ENCODE measurements around the gene IZUMO1. TPM values are rescaled to one million over a fixed set of nuclear protein-coding genes. Genes with fewer than 3 reads are reported as not detected.

Gene IZUMO1
- total and polyA plus RNA-seq, 2 of the 13 experiments (the other 11 are each of a cell fraction or from before 2014, with no cell fraction given) = 0.07 to 0.22 TPM

GRCh38 chr19:48742096-48742495 lies 4.6 kb downstream of the IZUMO1 start (continued):
- no peak for TF ChIP-seq ZNF577 (CRISPR knock-in tag; IDR thresholded peaks at IDR 0.05; ENCODE audit: borderline replicate concordance, low read depth)
- no peak for TF ChIP-seq ZNF414 (CRISPR knock-in tag; IDR thresholded peaks at IDR 0.05)
- TF ChIP-seq FLYWCH1 (CRISPR knock-in tag; IDR thresholded peaks at IDR 0.05) = no peak
- TF ChIP-seq MTF2 (CRISPR knock-in tag; IDR thresholded peaks at IDR 0.05; ENCODE audit: borderline replicate concordance) = no peak

- Histone ChIP-seq H2AFZ (ENCODE audit: low read length) (no peak overlapping the region), H3K4me1 (ENCODE audit: insufficient read depth, low read length) (peaks cover 52% of the 10 kb centered on the region), H3K9ac (ENCODE audit: insufficient read depth, low read depth, low read length) (no peak overlapping the region), H3K9me3 (ENCODE audit: low read length) (no peaks in the 10 kb centered on the region), H3K27me3 (ENCODE audit: control insufficient read depth in 1 of 2, insufficient read depth in 2 of 2, low read length in 2 of 2) (peaks cover 0 to 1% of the 10 kb centered on the region in 2 experiments; a peak in 1 of 5 replicates), H4K20me1 (ENCODE audit: insufficient read depth, low read length) (no peaks in the 10 kb centered on the region), H3K79me2 (ENCODE audit: insufficient read depth, low read length) (no peaks in the 10 kb centered on the region), H3K36me3 (replicated peaks in 1 of 2; ENCODE audit: control insufficient read depth in 1 of 2, insufficient read depth in 2 of 2, low read length in 2 of 2) (no peaks in the 10 kb centered on the region), H3K4me2 (ENCODE audit: low read depth, low read length) (peak overlapping the region; percentile 40; the same call in 1 of the 2 replicates), H3K4me3 (replicated peaks in 1 of 3; ENCODE audit: insufficient read depth in 1 of 3, low read depth in 2 of 3, low read length in 3 of 3) (peak overlapping the region in 1 of 3 experiments; percentile 30; a peak in 1 of 6 replicates), H3K27ac (ENCODE audit: extremely low read length, insufficient read depth, low read length) (no peak overlapping the region)
- intact Hi-C loops (cut with micrococcal nuclease; ENCODE audit: unreplicated experiment) (no loop called here), in situ Hi-C loops (cut with HindIII; ENCODE audit: extremely low pct_ligation_motif_present, low pct_unique_long_range_greater_than_20kb) (no loop called here)
- ChIA-PET CTCF (ENCODE audit: low intra/inter-chr PET ratio, low total read pairs) (no interaction called here), POLR2A (interaction anchor here (1.4 kb wide), 1 partner anchor 19 kb away, joined by 3 read pairs; no protein-coding TSS in a partner anchor)
- BruUV-seq (replicated peaks) = no TSS peak
- WGBS (ENCODE audit: low lambda C conversion rate) = 79% methylated on average over 20 of the region's 35 CpGs
- ATAC-seq (no peak), FAIRE-seq (no peak), DNase-seq (ENCODE audit: low spot score) (no peak)
- TF ChIP-seq ELF1 (CRISPR knock-in tag; IDR thresholded peaks at IDR 0.05) (peak; percentile 32; the same call in 1 of the 2 replicates), GFI1 (CRISPR knock-in tag; IDR thresholded peaks at IDR 0.05; ENCODE audit: borderline replicate concordance) (no peak), SIN3B (IDR thresholded peaks at IDR 0.05; ENCODE audit: low read length) (no peak), ELK4 (CRISPR knock-in tag; IDR thresholded peaks at IDR 0.05; ENCODE audit: borderline replicate concordance) (no peak), BORCS8-MEF2B (CRISPR knock-in tag; IDR thresholded peaks at IDR 0.05) (0 out of 2 replicates have a peak, but pooled peaks have one; percentile 24), ZNF326 (CRISPR knock-in tag; IDR thresholded peaks at IDR 0.05; ENCODE audit: borderline replicate concordance) (no peak), SNAPC4 (CRISPR knock-in tag; IDR thresholded peaks at IDR 0.05) (no peak), ZNF350 (CRISPR knock-in tag; IDR thresholded peaks at IDR 0.05; ENCODE audit: borderline replicate concordance, low read depth) (peak; percentile 23; the same call in 1 of the 2 replicates), MXD3 (CRISPR knock-in tag; IDR thresholded peaks at IDR 0.05) (no peak)
These were observed 5.3 kb downstream of the IZUMO1 start for GRCh38 chr19:48741129-48741999.

Measured in HepG2 (cell line).